Stimulated activated CD8-positive, alpha-beta memory T cell treated with anti-CD3 and anti-CD28 coated beads, Interleukin-2, amount 100 ng/mL, for 1 hour (primary cell): ENCODE measurements around the gene TCF7L2.

ENCODE experiments used
- DNase-seq, 2 donors: peaks; one replicate each; pipeline ENCODE4 v3.0.0-alpha.2; 2020; ENCODE audit warnings: low read depth in 2 of 2

The TCF7L2 gene

GRCh38 chr10:113126229-113127201 is 176.5 kb downstream of the TCF7L2 start:
- no peak for DNase-seq

GRCh38 chr10:113127261-113127900 is 177.3 kb downstream of the TCF7L2 start:
- DNase-seq = no peak

- no peak for DNase-seq
These were observed 177.8 kb downstream of the TCF7L2 start for GRCh38 chr10:113127901-113128283.

- no peak for DNase-seq
These were observed 178.5 kb downstream of the TCF7L2 start for GRCh38 chr10:113128450-113129070.

- DNase-seq = no peak
These were observed 179.1 kb downstream of the TCF7L2 start for GRCh38 chr10:113129117-113129516.

- DNase-seq = no peak
These were observed 180.1 kb downstream of the TCF7L2 start for GRCh38 chr10:113130014-113130641.

GRCh38 chr10:113131613-113132261 is 181.7 kb downstream of the TCF7L2 start:
- no peak for DNase-seq

- no peak for DNase-seq
These were observed 182.6 kb downstream of the TCF7L2 start for GRCh38 chr10:113132591-113133121.

- no peak for DNase-seq
These were observed 183.6 kb downstream of the TCF7L2 start for GRCh38 chr10:113133497-113134115.

- no peak for DNase-seq
These were observed 185.0 kb downstream of the TCF7L2 start for GRCh38 chr10:113135025-113135424.

- DNase-seq = no peak
These were observed 188.1 kb downstream of the TCF7L2 start for GRCh38 chr10:113137941-113138685.

- no peak for DNase-seq
These were observed 189.0 kb downstream of the TCF7L2 start for GRCh38 chr10:113138937-113139585.

- no peak for DNase-seq
These were observed 189.7 kb downstream of the TCF7L2 start for GRCh38 chr10:113139699-113140098.

GRCh38 chr10:113140143-113141011 is 190.3 kb downstream of the TCF7L2 start:
- DNase-seq = no peak

- no peak for DNase-seq
These were observed 192.7 kb downstream of the TCF7L2 start for GRCh38 chr10:113142601-113143362.

- no peak for DNase-seq
These were observed 194.5 kb downstream of the TCF7L2 start for GRCh38 chr10:113144576-113144975.

GRCh38 chr10:113148071-113148825 is 198.2 kb downstream of the TCF7L2 start:
- DNase-seq = no peak
